Measurements from ENCODE around the gene XPO5.

XPO5 gene

DNA sequence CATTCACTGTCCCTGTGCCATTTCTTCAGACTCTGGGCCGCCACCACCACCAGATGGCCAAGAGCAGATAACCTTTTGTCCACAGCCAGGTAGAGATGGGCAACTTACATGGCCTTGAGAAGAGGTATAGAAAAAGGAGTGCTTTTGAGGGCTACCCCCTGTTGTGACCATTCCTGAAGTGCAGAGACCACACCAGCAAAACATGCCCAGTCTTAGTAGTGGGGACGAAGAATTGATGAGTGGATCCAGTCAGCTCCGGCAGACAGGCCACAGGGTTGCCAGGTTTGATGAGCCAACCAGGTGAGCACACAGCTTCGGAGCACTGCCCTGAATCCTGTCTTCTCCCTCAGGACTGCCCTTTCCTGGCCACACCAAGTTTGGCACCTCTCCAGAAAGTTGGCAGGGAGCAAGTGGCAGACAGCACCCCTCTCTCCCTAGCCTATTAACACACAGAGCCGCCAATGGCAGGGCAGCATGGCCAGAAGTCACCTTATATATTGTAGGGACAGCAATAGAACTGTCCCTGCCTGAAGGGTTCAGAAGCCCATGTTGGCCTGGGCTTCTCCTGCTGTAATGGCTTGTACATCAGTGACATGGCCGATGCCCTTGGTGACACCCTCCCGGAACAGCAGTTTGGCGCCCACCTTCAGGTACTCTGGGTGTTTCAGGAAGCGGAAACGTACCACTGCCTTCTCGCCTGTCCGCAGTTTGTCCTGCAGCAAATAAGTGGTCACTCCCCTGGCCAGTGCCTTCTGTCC lies 45.4 kb upstream of the XPO5 start:
- H3K4me3 ChIP-seq (ENCODE audit: low read length), result no peak overlapping the region
- TF ChIP-seq, protein P1, sequence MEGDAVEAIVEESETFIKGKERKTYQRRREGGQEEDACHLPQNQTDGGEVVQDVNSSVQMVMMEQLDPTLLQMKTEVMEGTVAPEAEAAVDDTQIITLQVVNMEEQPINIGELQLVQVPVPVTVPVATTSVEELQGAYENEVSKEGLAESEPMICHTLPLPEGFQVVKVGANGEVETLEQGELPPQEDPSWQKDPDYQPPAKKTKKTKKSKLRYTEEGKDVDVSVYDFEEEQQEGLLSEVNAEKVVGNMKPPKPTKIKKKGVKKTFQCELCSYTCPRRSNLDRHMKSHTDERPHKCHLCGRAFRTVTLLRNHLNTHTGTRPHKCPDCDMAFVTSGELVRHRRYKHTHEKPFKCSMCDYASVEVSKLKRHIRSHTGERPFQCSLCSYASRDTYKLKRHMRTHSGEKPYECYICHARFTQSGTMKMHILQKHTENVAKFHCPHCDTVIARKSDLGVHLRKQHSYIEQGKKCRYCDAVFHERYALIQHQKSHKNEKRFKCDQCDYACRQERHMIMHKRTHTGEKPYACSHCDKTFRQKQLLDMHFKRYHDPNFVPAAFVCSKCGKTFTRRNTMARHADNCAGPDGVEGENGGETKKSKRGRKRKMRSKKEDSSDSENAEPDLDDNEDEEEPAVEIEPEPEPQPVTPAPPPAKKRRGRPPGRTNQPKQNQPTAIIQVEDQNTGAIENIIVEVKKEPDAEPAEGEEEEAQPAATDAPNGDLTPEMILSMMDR (conservative IDR thresholded peaks at IDR 0.05; ENCODE audit: low read length), result no peak
- no peak for DNase-seq (ENCODE audit: low read depth)

DNA sequence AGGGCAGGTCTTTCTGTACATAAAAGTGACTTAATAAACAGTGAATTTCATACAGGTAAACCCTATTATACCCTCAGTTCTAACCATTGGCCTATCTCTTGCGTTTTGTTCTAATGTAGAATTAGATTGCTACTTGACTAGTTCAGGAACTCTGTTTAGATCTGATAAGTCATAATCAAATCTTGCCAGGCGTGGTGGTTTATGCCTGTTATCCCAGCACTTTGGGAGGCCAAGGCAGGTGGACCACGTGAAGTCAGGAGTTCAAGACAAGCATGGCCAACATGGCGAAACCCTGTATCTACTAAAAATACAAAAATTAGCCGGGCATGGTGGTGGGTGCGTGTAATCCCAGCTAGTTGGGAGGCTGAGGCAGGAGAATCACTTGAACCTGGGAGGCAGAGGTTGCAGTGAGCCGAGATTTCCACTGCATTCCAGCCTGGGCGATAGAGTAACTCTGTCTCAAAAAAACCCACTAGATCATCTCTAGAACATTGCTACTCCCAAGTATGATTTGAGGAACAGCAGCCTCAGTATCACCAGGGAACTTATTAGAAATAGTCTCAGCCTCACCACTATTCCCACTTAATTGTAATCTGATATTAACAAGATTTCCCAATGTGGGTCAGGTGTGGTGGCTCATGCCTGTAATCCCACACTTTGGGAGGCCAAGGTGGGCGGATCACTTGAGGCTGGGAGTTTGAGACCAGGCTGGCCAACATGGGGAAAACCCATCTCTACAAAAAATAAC lies 41.1 kb upstream of the XPO5 start:
- no peak for DNase-seq (ENCODE audit: low read depth)
- TF ChIP-seq, protein P1 (conservative IDR thresholded peaks at IDR 0.05; ENCODE audit: low read length), result no peak
- H3K4me3 ChIP-seq (ENCODE audit: low read length), result no peak overlapping the region

DNA sequence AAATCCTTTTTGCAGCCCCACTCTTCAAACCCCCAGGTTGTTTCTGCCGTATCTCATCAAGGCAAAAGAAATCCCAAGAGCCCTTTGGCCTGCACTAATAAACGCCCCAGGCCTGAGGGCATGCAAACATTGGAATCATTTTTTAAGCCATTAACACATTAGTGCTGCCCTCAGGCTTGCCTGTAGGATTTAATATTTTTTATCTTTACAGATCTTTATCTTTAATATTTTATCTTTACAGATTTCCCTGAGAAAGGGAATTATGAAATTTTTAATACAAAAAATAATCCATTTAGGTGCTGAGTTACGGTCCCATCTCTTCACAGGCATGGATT lies 38.5 kb upstream of the XPO5 start:
- TF ChIP-seq, protein P1 (conservative IDR thresholded peaks at IDR 0.05; ENCODE audit: low read length), result no peak
- no peak overlapping the region for H3K4me3 ChIP-seq (ENCODE audit: low read length)
- DNase-seq (ENCODE audit: low read depth), result no peak

DNA sequence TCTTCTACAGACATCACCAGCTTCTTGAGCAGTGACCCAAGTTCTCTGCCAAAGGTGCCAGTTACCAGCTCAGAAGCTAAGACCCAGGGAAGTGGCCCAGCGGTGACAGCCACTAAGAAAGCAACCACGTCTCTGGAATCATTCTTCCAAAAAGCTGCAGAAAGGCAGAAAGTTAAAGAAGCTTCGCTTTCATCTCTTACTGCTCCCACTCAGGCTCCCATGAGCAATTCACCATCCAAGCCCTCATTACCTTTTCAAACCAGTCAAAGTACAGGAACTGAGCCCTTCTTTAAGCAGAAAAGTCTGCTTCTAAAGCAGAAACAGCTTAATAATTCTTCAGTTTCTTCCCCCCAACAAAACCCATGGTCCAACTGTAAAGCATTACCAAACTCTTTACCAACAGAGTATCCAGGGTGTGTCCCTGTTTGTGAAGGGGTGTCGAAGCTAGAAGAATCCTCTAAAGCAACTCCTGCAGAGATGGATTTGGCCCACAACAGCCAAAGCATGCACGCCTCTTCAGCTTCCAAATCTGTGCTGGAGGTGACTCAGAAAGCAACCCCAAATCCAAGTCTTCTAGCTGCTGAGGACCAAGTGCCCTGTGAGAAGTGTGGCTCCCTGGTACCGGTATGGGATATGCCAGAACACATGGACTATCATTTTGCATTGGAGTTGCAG lies 38.0 kb upstream of the XPO5 start:
- no peak for DNase-seq (ENCODE audit: low read depth)
- no peak overlapping the region for H3K4me3 ChIP-seq (ENCODE audit: low read length)
- TF ChIP-seq, protein P1 (conservative IDR thresholded peaks at IDR 0.05; ENCODE audit: low read length), result no peak

DNA sequence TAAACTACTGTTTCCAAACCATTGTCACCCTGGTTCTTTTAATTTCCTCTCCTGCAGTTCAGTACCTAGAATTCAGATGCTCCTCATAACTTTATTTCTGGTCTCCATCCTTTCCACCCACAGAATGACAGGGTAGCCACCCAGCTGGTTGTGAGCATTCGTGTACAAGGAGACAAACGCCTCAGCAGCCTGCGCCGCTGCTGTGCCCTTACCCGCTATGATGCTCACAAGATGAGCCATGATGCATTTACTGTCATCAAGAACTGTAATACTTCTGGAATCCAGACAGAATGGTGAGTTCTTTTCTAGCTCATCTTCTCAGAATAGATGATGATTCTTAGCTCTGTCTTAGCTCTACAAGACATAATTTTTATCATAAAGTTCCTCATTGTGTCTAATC lies 34.6 kb upstream of the XPO5 start:
- TF ChIP-seq, protein P1 (conservative IDR thresholded peaks at IDR 0.05; ENCODE audit: low read length), result no peak
- no peak overlapping the region for H3K4me3 ChIP-seq (ENCODE audit: low read length)
- DNase-seq (ENCODE audit: low read depth), result no peak

DNA sequence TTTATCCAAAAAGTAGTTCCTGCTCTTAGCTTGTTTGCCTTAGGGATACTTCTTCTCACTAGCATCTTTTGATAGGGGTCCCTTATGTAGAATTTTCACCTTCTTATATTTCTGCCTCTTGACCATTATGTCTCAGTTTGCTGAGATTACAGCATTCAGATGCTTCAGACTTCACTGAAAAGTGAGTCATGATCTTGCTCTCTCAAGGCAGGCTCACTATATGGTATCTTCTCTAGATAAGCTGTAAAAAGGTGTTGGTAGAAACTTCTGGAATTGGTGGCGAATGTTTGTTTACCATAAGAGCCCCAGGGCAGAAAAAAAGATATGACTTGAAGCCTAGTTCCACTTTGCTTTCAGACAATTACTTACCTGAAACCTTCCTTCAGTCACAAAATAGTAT lies 33.6 kb upstream of the XPO5 start:
- H3K4me3 ChIP-seq (ENCODE audit: low read length), result no peak overlapping the region
- TF ChIP-seq, protein P1 (conservative IDR thresholded peaks at IDR 0.05; ENCODE audit: low read length), result no peak
- no peak for DNase-seq (ENCODE audit: low read depth)

All from AG10803 (cell line).